HG02678 (cell line): Measurements from ENCODE around the gene KRT6A.

Experiments used
- ATAC-seq: cut with Tn5 transposase; IDR thresholded peaks from one replicate; pipeline ENCODE4 v1.9.1; 2021; ENCODE audit warnings: mild to moderate bottlenecking, moderate library complexity; ENCODE audit not compliant: unreplicated experiment

KRT6A gene

GRCh38 chr12:52493172-52493571 is at the start of gene KRT6A:
KRT6A (minus strand) TSS chr12:52493257; CDS start chr12:52493188, 69 bp downstream.
- no peak for ATAC-seq

GRCh38 chr12:52542157-52542556 is 49.1 kb upstream of the KRT6A start:
- ATAC-seq, result no peak

- no peak for ATAC-seq
These were observed 48.7 kb upstream of the KRT6A start for GRCh38 chr12:52541709-52542108.

GRCh38 chr12:52540531-52540930 is 47.5 kb upstream of the KRT6A start:
- ATAC-seq, result no peak

GRCh38 chr12:52539821-52540173 is 46.7 kb upstream of the KRT6A start:
- ATAC-seq, result no peak

- no peak for ATAC-seq
These were observed 46.2 kb upstream of the KRT6A start for GRCh38 chr12:52539083-52539820.

- no peak for ATAC-seq
These were observed 44.0 kb upstream of the KRT6A start for GRCh38 chr12:52537101-52537500.

- ATAC-seq, result no peak
These were observed 42.5 kb upstream of the KRT6A start for GRCh38 chr12:52535574-52535973.

GRCh38 chr12:52534482-52534881 is 41.4 kb upstream of the KRT6A start:
- ATAC-seq, result no peak

- no peak for ATAC-seq
These were observed 40.8 kb upstream of the KRT6A start for GRCh38 chr12:52533686-52534470.

- no peak for ATAC-seq
These were observed 39.6 kb upstream of the KRT6A start for GRCh38 chr12:52532636-52533035.

GRCh38 chr12:52531566-52532300 is 38.7 kb upstream of the KRT6A start:
- ATAC-seq, result no peak

- ATAC-seq, result no peak
These were observed 37.8 kb upstream of the KRT6A start for GRCh38 chr12:52530905-52531304.

- no peak for ATAC-seq
These were observed 37.3 kb upstream of the KRT6A start for GRCh38 chr12:52530366-52530765.

- ATAC-seq, result no peak
These were observed 36.8 kb upstream of the KRT6A start for GRCh38 chr12:52529846-52530245.

GRCh38 chr12:52529417-52529816 is 36.4 kb upstream of the KRT6A start:
- ATAC-seq, result no peak

GRCh38 chr12:52528641-52529143 is 35.6 kb upstream of the KRT6A start:
- ATAC-seq, result no peak

- ATAC-seq, result no peak
These were observed 34.2 kb upstream of the KRT6A start for GRCh38 chr12:52527121-52527800.

- no peak for ATAC-seq
These were observed 33.5 kb upstream of the KRT6A start for GRCh38 chr12:52526511-52526951.

- ATAC-seq, result no peak
These were observed 32.8 kb upstream of the KRT6A start for GRCh38 chr12:52525661-52526499.
